ENCODE results near the gene KIF26B. TPM values are rescaled to one million over a fixed set of nuclear protein-coding genes. Genes with fewer than 3 reads are reported as not detected.

The KIF26B gene
- polyA plus RNA-seq, 1 donor from 2014 or later: 6.3 TPM

- no peak for TF ChIP-seq SMC3 (conservative IDR thresholded peaks at IDR 0.05; ENCODE audit: poor library complexity)
- no peak for TF ChIP-seq POLR2AphosphoS5 (IDR thresholded peaks at IDR 0.05)
- no peaks in the 10 kb centered on the region for H3K79me2 ChIP-seq (replicated peaks; ENCODE audit: insufficient read depth, low read length)
- no peaks in the 10 kb centered on the region for H3K9me2 ChIP-seq (ENCODE audit: insufficient read depth, low read length)
- no peaks in the 10 kb centered on the region for H3F3A ChIP-seq (ENCODE audit: insufficient read depth, low read length, poor library complexity, severe bottlenecking)
- no peak overlapping the region for H3K9ac ChIP-seq (ENCODE audit: low read length)
- no peak overlapping the region for H3K4me2 ChIP-seq (ENCODE audit: low read length)
- H3K27ac ChIP-seq (ENCODE audit: low read length): no peak overlapping the region
- no peak overlapping the region for H3K4me3 ChIP-seq (ENCODE audit: low read length)
- no peaks in the 10 kb centered on the region for H4K20me1 ChIP-seq (ENCODE audit: insufficient read depth)
- H3K27me3 ChIP-seq (ENCODE audit: insufficient read depth, low read depth, low read length): no peaks in the 10 kb centered on the region
- no peaks in the 10 kb centered on the region for H3K36me3 ChIP-seq (ENCODE audit: insufficient read depth, low read length)
- H3K9me3 ChIP-seq (ENCODE audit: low read length): no peaks in the 10 kb centered on the region
- no peak overlapping the region for H2AFZ ChIP-seq (ENCODE audit: low read depth, low read length)
Measured at GRCh38 chr1:245606157-245606725, 451.5 kb downstream of the KIF26B start.

GRCh38 chr1:245608271-245608670, 453.5 kb downstream of the KIF26B start:
- no peaks in the 10 kb centered on the region for H3F3A ChIP-seq (ENCODE audit: insufficient read depth, low read length, poor library complexity, severe bottlenecking)
- H3K27ac ChIP-seq (ENCODE audit: low read length): no peak overlapping the region
- no peak overlapping the region for H3K4me2 ChIP-seq (ENCODE audit: low read length)
- no peaks in the 10 kb centered on the region for H3K79me2 ChIP-seq (replicated peaks; ENCODE audit: insufficient read depth, low read length)
- H4K20me1 ChIP-seq (ENCODE audit: insufficient read depth): no peaks in the 10 kb centered on the region
- H3K9ac ChIP-seq (ENCODE audit: low read length): no peak overlapping the region
- no peaks in the 10 kb centered on the region for H3K27me3 ChIP-seq (ENCODE audit: insufficient read depth, low read depth, low read length)
- no peaks in the 10 kb centered on the region for H3K9me2 ChIP-seq (ENCODE audit: insufficient read depth, low read length)
- no peaks in the 10 kb centered on the region for H3K36me3 ChIP-seq (ENCODE audit: insufficient read depth, low read length)
- H3K4me3 ChIP-seq (ENCODE audit: low read length): no peak overlapping the region
- no peak for TF ChIP-seq SMC3 (conservative IDR thresholded peaks at IDR 0.05; ENCODE audit: poor library complexity)
- no peak for TF ChIP-seq TAF1 (IDR thresholded peaks at IDR 0.05; ENCODE audit: low read depth)
- TF ChIP-seq POLR2AphosphoS5 (IDR thresholded peaks at IDR 0.05): no peak
- no peak for TF ChIP-seq EZH2 (IDR thresholded peaks at IDR 0.05; ENCODE audit: borderline replicate concordance, insufficient read depth, low read length, poor library complexity, severe bottlenecking)
- TF ChIP-seq REST (IDR thresholded peaks at IDR 0.05; ENCODE audit: borderline replicate concordance): no peak
- no peak for TF ChIP-seq CTCF (IDR thresholded peaks at IDR 0.05; ENCODE audit: poor library complexity, severe bottlenecking)
- no peak for TF ChIP-seq RAD21 (conservative IDR thresholded peaks at IDR 0.05)
- no peak for TF ChIP-seq EP300 (conservative IDR thresholded peaks at IDR 0.05; ENCODE audit: poor library complexity, severe bottlenecking)
- TF ChIP-seq MXI1 (conservative IDR thresholded peaks at IDR 0.05; ENCODE audit: poor library complexity, severe bottlenecking): no peak
- no peak overlapping the region for H2AFZ ChIP-seq (ENCODE audit: low read depth, low read length)
- no peaks in the 10 kb centered on the region for H3K9me3 ChIP-seq (ENCODE audit: low read length)

Measured in neural cell (in vitro differentiated cells).